ENCODE results near the gene DSE.
A peak's percentile ranks its signal among the peaks of the same experiment; 100 is the strongest.
"Not testable (repeated sequence)": the region's sequence is repeated elsewhere in the genome, so short reads cannot be mapped to it uniquely, and the experiment has no call there.

The DSE gene

DNA sequence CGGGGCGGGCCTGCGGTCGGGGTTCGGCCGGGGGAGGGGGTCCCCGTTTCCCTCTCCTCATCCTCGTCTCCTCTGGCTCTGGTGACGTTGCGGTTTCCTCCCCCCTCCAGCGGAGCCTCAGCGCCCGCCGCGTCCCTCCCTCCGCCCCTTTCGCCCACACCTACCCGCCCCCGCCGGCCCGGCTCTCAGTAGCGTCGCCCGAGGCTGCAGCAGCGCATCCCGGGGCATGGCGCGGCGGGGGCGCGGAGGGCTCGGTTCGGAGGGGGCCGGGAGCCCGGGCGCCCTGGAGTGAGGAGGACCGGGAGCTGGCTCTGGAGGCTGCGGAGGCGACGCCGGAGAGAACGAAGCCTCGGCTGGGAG is at the start of gene DSE:
TSS of gene DSE (plus strand) at position 188 of the 360 bp plus-strand sequence. CDS start 28,304 bp downstream, outside the sequence.
- DNase-seq: peak; percentile 94

DNA sequence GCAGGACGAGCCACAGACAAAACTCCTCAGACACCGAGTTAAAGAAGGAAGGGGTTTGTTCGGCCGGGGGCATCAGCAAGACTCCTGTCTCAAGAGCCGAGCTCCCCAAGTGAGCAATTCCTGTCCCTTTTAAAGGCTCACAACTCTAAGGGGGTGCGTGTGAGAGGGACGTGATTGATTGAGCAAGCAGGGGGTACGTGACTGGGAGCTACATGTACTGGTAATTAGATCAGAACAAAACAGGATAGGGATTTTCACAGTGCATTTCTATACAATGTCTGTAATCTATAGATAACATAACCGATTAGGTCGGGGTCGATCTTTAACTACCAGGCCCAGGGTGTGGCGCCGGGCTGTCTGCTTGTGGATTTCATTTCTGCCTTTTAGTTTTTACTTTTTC is 48.8 kb upstream of the DSE start:
- DNase-seq: not testable (repeated sequence)

DNA sequence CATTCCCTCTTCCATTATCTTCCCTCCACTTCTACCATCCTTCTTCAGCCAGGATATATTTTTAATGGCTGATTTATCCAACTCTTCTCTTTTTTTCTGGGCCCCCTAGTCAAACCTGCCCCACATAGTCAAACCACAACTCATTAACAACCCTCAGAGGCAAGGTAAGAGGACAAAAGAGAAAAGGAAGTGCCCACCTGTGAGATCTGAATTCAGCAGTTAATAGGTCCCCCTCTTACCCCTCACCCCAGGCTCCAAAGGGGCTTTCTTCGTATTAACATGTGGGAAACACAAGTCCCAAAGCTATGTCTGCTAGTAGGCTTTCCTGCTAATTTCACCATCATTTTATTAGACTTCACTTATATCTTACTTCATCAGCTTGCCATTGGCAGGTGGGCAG is 46.9 kb upstream of the DSE start:
- no peak for DNase-seq

DNA sequence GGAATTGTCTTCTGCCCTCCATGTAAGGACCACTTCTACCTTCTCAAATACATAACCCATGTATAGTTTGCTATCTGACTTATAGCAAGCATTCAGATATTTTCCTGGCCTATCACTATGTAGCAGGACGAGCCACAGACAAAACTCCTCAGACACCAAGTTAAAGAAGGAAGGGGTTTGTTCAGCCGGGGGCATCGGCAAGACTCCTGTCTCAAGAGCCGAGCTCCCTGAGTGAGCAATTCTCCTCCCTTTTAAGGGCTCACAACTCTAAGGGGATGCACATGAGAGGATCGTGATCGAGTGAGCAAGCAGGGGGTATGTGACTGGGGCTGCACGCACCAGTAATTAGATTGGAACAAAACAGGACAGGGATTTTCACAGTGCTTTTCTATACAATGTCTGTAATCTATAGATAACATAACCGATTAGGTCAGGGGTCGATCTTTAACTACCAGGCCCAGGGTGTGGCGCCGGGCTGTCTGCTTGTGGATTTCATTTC is 45.1 kb upstream of the DSE start:
- DNase-seq: not testable (repeated sequence)

DNA sequence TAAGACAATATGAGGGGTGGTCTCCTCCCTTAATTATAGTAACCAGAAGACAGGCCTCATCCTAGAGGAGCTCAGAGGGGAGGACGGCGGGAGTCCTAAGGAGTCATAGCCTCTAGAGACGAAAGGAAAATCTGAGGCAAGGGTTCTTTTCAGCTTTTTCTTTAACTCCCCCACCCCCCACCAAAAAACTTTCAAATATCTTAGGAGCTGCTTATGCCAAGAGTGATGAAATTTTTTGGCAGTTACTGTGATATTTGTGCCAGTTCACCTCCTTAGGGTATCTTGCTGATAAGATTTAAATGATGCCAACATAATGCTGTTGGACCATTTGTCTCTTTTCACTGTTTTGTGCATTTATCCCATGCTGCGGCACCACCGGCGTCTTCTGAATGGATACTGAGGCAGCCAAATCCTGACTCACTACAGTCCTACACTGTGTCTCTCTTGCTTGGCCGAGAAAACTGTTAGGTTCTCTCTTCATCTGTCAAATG is 44.5 kb upstream of the DSE start:
- DNase-seq: no peak

DNA sequence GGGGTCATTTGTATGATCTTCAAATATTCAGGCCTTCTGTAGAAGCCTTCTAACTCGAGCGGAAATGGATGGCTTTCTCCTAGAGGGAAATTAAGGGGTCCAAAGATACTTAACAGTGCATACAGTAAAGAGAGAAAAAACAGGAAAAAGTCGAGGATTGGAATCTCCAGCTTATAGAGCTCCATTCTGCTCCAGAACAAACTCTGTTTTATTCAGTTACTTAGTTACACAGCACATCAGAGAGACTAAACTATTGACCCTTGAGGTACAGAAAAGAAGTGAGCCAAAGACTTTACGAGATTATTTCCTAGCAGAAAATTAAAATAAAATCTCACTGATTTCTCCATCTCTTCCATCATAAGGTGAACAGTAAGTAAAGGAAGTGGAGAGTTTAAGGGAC is 43.8 kb upstream of the DSE start:
- no peak for DNase-seq

DNA sequence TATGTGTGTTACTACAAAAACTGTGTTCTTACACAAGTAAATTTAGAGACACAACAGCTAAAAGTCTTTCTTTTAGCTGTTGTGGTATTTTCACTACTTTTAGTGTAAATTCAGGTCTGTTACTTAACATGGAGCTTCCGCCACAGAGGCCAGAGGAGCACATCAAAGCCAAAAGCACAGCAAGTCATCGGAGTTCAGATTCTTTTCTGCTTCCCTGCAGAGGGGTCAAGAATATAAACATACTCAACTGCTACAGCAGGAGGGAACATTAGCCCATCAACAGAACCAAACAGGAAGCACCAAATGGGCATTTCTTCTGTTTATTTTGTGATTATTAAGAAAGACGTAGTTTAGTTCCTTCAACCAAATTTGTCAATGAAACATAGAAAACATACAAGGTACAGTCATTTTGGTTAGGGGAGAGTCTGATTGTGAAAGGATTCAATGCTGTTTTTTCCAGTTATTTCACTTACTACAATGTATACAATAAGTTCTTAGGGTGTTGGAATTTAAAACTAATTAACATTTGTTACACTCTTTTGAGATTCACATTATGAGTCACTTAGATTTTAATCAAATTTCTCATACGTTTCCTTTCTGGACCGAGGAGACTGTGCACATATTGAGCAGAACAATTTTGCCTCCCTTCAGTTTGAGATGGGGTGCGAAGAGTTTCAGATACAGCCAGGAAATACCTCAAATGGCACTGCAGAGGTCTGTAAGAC is 42.8 kb upstream of the DSE start:
- no peak for DNase-seq

DNA sequence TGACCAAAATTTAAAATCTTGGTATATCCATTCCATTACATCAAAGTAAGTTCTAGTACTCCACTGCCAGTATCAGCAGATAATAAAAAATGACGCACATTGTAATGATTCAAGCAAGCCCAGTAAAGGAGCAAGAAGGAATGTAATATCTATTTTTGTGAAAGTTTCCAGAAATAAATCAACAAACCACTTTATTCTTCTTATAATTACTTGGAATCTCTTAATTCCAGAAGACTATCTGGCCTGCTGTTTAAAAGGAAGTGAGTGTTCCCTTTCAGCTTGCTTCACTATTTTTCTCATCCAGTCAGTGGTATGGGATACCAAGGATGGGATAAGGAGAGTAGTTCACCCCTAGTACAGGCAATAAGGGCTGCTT is 42.2 kb upstream of the DSE start:
- no peak for DNase-seq

DNA sequence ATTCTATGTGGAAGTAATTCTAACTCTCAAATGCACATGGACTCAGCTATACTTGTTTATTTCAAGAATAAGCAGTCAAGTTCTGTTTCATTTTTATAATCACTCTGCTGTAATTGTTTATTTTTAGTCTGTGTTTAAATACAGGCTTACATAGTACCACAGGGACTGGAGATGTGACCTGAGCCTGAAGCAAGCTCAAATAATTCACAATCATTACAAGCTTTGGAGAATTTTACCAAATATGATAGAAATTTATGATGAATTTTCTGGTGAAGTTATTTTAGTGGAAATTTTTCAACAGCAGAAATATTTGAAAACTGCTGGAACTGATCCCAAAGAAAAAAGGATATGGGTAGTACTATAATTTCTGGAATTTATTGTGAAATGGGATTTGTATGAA is 41.6 kb upstream of the DSE start:
- no peak for DNase-seq

DNA sequence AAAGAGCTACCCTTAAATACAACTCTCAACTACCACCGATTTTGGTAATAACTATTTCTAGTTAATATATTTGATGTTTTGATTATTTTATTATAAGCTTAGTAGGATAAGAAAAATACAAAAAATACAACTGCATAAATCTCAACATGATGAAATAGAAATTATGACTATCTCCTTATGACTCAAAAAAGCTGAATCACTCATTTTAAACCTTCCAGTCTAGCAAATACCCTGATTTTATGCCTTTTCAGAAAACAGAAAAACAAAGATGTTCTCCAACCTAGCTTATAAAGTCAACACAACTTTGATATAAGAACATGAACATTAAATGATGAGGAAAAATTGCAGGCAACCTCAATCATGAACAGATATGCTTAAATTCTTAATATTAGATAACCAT is 40.2 kb upstream of the DSE start:
- DNase-seq: no peak

DNA sequence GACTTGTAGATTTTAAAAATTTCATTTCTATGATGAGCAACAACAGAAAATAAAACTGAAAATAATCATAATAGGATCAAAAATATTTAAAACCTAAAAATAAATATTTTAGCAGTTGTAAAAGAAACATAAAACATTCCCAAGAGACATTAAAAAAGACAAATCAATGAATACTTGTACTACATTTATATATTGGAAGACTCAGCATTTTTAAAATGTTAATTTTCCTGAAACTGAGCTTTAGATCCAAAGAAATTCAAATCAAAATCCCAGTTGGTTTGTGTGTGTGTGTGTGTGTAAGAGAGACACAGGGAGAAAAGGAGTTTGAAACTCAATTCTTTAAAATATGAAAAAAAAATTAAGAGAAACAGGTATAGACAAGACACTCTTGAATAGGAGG is 38.7 kb upstream of the DSE start:
- no peak for DNase-seq

DNA sequence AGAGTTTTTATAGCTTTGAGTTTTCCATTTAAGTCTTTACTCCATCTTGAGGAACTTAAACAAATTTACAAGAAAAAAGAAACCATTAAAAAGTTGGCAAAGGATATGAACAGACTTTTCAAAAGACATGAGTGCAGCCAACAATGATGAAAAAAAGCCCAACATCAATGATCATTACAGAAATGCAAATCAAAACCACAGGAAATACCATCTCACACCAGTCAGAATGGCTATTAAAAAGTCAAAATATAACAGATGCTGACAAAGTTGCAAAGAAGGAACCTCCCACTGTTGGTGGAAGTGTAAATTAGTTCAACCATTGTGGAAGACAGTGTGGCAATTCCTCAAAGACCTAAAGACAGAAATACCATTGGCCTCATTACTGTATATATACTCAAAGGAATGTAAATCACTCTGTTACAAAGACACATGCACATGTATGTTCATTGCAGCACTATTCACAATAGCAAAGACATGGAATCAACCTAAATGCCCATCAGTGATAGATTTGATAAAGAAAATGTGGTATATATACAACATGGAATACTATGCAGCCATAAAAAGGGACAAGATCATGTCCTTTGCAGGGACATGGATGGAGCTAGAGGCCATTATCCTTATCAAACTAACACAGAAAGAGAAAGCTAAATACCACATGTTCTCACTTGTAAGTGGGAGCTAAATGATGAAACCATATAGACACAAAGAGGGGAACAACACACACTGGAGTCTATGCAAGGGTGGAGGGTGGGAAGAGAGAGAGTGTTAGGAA is 35.9 kb upstream of the DSE start:
- DNase-seq: not testable (repeated sequence)

DNA sequence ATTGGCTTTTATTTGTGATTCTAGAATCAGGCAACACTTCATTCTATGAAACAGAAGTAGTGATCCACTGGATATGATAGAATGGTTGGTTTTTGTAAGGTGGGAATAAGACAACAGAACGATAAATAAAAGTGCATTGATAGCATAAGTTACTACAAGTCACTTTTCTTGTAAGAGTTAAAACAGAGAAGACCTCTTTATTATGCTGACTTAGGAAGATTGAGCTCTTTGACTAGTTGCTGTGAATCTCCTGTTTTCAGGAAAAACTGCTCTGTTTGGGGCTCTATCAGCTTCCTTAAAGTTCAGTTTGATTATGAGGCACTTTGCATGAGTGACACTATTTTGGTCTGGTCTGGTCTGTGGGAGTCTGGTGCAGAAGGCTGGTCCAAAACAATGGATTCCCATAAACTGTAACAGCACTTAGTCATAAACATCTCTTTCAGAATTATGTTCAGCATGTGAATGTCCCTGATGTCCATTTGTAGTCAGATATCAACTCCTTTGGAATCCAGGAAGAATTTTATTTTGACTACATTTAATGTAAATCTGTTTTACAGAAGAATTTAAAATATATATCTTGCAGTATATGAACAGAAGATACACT is 35.0 kb upstream of the DSE start:
- DNase-seq: no peak

DNA sequence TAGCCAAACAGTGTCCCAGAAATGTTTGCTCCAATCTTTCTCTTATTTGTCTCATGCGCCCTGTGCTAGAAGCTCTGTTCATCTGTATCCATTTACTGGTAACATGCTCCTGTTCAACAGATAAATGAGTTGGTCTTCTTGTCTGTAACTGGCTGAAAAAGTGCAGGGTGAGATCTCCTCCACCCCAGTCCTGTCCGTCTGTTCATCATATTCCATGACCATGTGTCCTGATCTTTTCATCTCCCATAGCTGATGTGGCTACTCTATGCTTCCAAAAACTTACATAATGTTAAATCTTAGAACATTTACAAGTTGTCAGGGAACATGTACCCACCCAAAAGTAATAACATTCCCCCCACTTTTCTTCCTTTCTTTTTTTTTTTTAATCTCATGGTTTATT is 31.8 kb upstream of the DSE start:
- no peak for DNase-seq

DNA sequence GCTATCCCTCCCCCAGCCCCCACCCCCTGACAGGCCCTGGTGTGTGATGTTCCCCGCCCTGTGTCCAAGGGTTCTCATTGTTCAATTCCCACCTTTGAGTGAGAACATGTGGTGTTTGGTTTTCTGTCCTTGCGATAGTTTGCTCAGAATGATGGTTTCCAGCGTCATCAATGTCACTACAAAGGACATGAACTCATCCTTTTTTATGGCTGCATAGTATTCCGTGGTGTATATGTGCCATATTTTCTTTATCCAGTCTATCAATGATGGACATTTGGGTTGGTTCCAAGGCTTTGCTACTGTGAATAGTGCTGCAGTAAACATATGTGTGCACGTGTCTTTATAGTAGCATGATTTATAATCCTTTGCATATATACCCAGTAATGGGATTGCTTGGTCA is 30.1 kb upstream of the DSE start:
- not testable (repeated sequence) for DNase-seq

DNA sequence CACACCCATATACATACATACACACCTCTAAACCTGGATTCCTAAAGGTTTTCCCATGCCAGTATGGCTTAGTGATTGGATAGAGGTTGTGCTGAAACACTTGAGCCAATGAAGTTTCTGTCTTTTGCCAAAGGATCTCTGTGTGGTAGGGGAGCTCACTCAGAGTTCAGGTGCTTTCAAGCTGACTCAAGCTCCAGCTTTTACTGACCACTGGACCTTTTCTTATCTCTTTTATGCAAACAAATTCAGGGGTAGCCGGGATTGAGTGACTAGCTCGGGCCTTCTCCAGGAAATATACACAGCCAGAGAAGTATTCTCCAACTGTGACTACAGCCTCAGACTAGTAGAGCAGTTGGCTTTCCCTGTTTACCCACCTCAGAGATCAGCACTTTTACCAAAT is 21.5 kb upstream of the DSE start:
- DNase-seq: no peak

DNA sequence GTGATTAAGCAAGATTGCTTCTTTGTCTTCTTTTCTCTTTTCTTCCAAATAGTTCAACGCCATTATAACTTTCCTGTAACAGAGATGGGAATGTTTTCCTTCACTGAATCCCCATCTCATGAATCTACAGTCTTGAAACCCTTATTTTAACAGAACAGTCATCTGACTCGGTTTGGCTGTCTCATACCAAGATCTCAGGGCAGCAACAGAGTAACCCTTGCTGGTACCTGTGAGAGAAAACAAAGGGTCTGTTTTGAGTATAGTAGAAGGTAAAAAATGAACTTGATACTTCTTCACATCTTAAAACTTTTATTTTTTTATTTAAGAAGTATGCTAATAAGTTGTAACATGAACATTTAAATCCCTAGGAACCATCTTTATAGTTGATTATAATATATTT is 19.6 kb upstream of the DSE start:
- DNase-seq: no peak

DNA sequence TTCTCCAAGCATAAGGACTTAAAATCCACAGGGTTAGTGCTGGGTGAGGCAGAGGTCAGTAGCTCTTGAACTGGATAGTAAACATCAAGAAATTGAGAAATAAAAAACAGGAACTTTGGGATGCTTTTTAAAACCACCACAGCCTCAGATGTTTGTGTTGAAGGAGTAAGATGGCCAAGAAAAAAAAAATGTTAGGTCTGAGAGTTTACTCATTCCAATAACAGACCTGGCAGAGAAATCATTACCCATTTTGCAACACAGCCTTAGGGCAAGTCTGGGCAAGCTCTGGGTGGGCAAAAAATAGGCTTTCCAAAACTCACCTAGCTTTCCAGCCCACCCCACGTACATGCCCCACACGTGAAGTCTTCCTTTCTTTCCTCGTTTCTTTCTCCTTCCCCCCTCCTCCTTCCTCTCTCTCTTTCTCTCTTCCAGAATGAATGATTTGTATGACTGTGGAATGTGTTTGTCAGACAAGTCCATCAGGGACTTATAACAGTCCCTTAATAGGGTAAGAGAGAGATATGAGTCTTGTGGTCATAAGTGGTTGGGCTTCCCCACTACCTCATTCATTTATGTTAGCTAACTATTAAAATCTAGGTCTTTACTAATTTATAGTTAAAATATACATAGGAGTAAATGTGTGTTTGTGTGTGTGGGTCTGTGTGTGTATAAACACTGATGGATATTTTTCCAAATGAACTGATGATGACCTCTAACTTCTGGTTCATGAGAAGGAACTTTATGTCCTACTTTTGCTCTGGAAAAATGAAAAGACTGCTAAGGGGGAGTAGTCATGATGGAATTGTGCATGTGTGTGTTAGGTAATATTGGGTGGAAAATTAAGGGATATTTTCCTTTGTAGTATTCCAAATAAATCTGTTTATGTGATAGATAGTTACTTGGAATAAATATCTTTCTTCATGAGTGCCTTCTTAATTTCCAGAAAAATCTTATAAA is 18.0 kb upstream of the DSE start:
- DNase-seq: no peak

DNA sequence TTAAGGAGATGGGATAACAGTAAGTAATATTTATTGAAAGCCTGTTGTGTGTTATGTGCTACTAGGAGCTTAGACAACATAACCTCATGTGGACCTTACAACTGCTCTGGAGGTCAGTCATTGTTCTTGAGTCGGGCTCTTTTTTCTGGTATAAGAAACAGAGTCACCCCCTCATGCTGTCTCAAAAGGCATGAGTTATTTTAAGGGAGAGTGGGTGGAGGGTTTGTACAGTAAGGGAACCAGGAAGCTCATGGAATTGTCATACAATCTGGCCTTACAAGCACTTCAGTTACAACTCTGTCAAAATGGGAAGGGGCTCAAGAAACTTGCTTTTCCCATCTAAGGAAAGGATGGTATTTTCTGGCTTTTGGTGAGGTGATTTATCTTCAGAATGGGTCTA is 16.5 kb upstream of the DSE start:
- DNase-seq: no peak

DNA sequence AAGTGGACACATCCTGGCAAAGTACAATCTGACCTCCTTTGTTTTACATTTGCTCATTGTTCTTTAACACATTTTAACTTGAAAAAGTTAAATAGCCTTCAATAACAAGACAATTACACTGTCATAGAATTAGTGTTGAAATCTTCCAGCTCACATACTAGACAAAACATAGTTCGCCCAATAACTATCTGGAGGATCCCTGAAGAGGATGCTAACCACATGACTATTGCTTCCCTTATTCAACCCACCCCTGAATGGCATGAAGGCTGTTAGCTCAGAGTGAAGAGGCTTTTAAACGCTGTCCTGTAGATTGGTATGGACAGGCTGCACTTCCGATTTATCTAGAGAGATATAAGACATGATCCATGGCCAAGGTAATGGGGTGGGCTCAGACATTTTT is 15.0 kb upstream of the DSE start:
- DNase-seq: no peak

DNA sequence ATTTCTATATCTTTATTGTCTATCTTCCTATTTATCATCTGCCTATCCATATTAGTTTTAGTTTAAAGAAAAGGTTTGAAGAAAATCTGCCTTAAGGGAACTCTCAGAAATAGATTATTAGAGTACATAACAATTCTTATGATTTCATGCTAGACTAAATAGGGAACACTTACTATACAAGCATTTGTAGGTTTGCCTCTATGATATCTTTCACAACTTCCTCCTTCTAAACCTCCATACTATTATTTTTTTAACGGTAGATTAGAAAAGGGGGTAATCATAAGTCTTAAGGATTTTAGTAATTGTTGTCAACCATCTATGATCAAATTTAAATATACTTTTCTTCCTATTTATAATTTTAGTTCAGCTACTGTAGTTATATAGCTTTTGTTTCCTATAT is 11.6 kb upstream of the DSE start:
- no peak for DNase-seq

DNA sequence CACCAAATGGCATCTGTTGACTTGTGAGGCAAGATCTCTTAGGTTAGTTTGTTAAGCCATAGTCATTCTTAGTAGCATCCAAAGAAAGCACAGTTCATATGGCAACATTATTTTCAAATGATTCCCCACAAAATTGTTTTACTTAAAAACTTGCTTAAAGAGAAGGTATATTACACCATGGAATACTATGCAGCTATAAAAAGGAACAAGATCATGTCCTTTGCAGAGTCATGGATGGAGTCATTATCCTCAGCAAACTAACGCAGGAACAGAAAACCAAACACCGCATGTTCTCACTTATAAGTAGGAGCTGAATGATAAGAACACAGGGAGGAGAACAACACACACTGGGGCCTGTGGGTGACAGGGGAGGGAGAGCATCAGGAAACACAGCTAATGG is 10.9 kb upstream of the DSE start:
- DNase-seq: no peak

DNA sequence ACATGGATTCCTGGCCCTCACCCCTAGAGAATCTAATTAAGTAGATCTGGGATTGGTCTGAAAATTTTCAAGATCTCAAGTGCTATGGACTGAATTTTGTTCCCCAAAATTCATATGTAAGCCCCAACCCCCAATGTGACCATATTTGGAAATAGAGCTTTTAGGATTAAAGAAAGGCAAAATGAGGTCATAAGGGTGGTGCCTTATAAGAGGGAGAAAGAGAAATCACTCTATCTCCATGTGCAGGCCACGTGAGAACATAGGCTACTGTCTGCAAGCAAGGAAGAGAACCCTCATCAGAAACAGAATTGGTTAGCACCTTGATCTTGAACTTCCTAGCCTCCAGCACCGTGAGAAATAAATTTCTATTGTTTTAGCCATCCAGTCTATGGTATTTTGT is 8.5 kb upstream of the DSE start:
- DNase-seq: no peak

Data from right hindlimb (tissue), 1 donor.